Activated CD4-positive, alpha-beta T cell treated with anti-CD3 and anti-CD28 coated beads for 24 hours (primary cell): Measurements from ENCODE around the gene ACTMAP.
"Not testable (repeated sequence)": the region's sequence is repeated elsewhere in the genome, so short reads cannot be mapped to it uniquely, and the experiment has no call there.

Experiments used
- DNase-seq, 2 donors: peaks; one replicate each; pipeline ENCODE4 v3.0.0-alpha.2; 2020; ENCODE audit warnings: low read depth in 2 of 2

ACTMAP gene

GRCh38 chr19:40743926-40744325, 6.4 kb downstream of the ACTMAP start:
- DNase-seq: no peak

DNA sequence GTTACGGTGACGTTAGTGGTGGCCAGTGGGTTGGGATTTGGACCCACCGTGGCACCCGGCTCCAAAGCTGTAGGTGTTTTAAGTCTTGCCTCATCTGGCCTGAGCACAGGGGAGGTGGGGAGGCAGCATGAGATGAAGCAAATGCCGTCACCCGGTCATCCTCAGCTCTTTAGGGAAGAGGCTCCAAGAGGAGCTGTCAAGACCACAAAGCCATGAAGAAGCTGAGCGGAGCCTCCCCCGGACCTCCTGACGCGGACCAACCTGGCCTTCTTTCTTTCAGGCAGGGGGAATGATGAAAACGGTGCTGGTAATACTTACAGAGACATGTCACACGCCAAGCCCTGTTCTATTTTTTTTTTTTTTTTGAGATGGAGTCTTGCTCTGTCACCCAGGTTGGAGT, 7.4 kb downstream of the ACTMAP start:
- DNase-seq: no peak

DNA sequence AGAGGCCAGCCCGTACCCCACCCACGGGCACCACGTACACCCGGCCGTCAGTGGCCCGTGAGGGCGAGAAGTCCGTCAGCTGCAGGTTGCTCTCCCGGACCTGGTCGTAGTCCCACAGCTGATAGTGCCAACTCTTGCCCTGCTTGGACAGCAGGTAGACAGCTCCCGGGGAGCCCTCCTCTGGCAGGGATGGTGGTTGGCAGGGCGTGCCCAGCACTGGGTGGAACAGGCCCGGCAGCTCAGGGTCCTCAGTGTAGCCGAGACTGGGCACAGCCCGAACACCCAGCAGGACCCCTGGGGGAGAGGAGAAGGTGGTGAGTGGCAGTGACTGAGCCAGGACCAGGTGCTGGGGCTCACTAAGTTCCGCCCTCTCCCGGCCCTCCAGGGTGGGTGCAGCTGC, 7.8 kb downstream of the ACTMAP start:
- DNase-seq: no peak

- DNase-seq: no peak
These were observed 8.5 kb downstream of the ACTMAP start for GRCh38 chr19:40741527-40742390.

GRCh38 chr19:40740747-40741146, 9.5 kb downstream of the ACTMAP start:
- no peak for DNase-seq

DNA sequence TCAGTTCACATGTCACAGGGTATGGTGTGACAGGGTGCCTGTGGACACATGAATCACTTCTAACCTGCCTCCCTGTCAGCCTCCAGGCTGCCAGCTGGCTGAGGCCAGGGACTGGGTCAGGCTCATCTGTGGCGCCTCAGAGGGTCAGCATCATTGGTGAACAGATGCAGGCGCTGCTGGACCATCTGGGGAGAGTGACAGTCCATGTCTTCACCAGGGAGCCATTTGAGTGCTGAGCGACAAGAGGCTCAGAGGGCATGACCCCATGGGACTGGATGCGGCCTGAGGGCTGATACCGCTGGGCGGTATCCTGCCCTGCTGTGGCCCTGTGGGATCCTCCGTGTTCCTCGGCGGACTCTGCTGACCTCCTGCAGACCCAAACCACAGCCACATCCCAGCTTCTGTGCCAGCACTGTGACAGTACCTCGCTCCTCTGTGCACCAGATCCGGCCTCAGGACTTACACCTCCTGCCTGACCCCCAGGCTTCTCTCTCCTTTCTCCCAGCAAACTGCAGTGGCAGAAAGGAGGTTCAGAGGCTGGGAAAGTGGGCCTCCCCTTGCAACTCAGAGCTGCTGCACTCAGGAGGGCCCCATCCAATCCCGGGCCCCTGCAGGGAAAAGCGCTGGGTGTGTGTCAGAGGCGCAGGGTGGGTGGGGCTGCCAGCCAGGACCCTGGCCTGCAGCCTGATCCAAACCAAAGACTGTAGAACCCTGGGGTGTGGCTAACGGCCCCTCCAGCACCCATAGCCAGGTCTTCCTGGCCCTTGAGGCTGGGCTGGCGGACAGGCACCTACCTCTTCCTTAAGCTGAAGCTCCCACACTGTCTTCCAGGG, 10.2 kb downstream of the ACTMAP start:
- no peak for DNase-seq

DNA sequence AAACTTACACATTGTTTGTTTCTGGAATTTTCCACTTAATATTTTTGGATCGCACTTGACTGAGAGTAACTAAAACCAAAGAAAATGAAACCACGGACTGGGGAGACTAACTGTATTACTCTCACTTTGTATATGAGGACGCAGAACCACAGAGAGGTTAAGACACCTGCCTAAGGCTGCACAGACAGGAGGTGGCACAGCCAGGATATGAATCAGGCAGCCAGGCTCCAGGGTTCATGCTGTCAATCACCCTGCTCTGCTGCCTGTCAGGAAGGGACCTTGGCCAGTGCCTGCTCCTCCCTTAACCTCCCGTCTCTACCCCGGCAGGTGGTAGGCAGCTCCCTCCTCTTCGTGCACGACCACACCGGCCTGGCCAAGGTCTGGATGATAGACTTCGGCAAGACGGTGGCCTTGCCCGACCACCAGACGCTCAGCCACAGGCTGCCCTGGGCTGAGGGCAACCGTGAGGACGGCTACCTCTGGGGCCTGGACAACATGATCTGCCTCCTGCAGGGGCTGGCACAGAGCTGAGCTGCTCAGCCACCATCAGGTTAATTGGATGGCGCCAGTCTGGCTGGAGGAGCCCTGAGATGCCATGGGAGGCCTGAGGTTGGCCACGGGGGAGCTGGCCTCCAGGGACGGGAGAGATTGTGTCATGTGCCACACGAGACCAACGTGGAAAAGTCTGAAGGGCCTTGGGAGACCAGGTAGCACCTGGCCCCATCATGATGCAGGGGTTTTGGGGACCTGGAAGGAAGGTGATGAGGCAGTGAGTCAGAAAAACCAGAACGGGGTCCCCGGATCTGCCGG, 11.0 kb downstream of the ACTMAP start:
- DNase-seq: no peak

GRCh38 chr19:40737102-40737644, 13.1 kb downstream of the ACTMAP start:
- no peak for DNase-seq

GRCh38 chr19:40736661-40737060, 13.6 kb downstream of the ACTMAP start:
- DNase-seq: no peak

DNA sequence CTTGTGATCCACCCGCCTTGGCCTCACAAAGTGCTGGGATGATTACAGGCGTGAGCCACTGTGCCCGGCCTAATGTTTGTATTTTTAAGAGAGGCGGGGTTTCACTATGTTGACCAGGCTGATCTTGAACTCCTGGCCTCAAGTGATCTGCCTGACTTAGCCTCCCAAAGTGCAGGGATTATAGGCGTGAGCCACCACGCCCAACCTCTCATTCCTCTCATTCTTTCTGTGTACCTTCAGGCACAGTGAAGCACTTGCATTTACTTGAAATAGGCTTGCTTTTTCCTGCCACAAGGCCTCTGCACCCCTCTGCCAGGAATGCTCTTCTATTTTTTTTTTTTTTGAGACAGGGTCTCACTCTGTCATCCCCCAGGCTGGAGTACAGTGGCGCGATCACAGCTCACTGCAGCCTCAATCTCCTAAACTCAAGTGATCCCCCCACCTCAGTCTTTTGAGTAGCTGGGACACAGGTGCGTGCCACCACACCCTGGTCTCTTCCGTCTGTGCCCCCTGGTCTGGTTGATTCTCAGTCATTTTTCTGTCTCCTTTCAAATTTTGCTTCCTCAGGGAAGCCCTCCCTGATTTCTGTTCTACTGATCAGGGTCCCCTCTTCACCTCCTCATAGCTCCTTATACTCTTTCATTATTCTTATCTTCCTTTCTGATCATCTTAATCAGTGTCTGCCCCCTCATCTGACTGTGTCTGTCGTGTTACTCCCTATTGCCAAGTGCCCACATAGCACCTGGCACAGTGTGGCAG, 15.1 kb downstream of the ACTMAP start:
- no peak for DNase-seq

DNA sequence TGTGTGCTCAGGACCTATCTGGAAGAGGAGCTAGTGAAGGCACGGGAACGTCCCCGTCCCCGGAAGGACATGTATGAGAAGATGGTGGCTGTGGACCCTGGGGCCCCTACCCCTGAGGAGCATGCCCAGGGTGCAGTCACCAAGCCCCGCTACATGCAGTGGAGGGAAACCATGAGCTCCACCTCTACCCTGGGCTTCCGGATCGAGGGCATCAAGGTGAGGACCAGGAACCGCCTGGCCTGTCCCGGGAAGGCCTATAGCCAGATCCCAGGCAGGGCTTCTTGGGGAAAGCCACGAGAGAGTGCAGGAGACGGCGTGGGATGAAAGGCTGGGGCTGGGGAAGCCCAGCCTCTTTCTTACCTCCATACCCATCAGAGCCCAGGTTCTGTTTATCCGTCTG, 17.1 kb downstream of the ACTMAP start:
- DNase-seq: no peak

DNA sequence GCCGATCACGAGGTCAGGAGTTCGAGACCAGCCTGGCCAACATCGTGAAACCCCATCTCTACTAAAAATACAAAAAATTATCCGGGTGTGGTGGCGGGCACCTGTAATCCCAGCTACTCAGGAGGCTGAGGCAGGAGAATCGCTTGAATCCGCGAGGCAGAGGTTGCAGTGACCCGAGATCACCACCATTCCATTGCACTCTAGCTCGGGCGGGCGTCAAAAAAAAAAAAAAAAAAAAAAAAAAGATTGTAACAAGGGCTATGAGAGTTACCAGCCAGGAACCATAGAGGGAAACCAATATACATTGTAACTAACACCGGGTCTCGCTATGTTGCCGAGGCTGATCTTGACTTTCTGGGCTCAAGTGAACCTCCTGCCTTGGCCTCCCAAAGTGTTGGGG, 18.0 kb downstream of the ACTMAP start:
- not testable (repeated sequence) for DNase-seq

DNA sequence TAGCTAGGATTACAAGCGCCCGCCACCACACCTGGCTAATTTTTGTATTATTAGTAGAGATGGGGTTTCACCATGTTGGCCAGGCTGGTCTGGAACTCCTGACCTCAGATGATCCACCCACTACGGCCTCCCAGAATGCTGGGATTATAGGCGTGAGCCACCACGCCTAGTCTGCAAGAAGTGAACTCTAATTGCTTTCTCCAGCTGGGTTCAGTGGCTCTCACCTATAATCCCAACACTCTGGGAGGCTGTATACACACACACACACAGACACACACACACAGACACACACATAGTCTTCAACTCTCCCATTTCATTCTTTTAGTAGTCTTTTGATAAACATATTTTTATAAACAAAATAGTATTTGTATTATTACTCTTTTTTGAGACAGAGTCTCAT, 20.2 kb downstream of the ACTMAP start:
- DNase-seq: not testable (repeated sequence)

DNA sequence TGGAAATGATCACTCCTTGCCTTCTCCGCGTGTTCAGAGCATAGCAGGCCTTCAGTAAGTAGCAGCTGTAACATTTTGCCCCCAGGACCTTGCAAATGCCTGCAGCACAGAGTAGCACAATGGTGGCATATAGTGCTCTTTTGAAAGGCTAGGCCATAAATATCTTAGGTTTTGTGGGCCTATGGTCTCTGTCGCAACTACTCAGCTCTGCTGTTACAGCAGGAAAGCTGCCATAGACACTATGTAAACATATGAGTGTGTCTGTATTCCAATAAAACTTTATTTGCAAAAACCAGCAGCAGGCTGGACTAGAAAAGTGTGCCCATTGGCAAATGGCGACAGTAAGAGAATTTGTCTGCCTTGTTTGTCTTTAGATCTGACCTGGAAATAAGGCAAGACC, 24.0 kb downstream of the ACTMAP start:
- no peak for DNase-seq

DNA sequence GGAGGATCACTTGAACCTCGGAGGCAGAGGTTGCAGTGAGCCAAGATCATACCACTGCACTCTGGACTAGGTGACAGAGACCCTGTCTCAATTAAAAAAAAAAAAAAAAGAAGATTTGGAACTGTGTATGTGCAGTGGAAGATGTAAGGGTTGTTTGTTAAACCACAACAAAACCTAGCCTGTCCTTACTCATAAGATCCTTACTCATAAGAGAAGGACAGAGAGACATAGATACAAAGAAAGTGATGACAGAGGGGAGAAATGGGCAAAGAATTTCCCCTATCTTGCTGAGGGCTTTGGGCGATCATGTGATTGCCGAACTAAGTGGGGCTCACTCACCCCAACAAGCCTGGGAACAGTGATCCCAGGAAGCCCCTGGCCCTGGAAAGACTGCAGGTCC, 25.4 kb downstream of the ACTMAP start:
- no peak for DNase-seq

DNA sequence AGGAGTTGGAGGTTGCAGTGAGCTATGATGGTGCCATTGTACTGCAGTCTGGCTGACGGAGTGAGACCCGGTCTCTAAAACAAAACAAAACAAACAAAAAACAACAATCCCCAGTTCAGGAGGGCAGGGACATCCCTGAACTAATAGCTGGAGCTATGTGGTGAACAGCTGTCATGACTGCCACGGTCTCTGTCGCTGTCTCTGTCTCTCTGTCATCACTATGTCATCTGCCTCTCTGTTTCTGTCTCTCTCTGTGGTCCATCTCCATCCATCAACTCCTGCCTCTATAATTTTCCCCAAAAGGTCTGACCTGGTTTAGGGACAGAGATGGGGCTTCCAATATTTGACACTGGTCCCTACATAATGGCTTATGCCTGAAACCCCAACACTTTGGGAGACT, 26.0 kb downstream of the ACTMAP start:
- no peak for DNase-seq

DNA sequence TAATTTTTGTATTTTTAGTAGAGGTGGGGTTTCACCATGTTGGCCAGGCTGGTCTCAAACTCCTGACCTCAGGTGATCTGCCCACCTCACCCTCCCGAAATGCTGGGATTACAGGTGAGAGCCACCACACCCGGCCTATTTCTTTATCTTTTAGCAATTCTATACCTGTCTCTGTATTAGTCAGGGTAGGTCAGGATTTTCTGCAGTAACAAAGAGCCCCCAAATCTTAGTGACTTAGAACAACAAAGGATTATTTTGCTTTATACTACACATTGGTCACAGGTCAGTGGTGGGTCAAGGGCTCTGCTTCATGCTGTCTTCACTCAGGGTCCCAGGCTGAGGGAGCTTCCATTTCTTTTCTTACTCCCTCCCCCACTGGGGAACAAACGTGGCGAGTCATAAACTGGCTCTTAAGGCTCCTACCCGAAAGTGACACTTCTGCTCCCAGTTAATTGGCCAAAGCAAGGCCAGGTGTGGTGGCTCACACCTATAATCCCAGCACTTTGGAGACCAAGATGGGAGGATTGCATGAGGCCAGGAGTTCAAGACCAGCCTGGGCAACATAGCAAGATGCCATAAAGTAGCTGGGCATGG, 26.5 kb downstream of the ACTMAP start:
- no peak for DNase-seq

DNA sequence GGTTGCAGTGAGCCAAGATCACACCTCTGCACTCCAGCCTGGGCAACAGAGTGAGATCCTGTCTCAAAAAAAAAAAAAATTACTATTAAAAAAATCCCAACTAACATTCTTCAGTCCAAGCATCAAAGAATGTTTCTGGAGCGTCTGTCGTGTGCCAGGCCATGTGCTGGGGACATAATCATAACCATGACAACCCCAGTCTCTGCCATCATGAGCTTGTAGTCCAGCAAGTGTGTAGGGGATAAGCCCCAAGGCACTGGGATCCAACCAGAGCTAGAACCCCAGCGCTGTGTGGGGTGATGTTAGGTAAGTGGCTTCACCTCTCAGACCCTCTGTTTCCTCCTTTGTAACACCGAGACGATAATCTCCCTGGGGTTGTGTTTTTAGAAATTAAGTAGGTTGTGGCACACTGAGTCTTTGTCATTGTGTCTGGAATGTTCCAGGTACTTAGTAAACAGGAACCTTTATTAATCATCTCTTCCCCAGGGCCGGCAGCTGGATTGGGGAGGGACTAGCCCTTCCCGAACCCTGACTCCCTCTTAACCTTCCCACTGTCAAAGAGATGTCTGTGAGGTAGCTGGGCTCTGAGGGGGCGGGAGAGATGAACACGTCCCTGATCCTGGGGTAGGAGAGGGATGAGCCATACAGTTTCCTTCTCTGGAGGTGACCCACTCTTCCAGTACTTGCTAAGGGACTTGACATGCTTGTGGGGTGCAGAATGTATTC, 28.2 kb downstream of the ACTMAP start:
- DNase-seq: no peak

DNA sequence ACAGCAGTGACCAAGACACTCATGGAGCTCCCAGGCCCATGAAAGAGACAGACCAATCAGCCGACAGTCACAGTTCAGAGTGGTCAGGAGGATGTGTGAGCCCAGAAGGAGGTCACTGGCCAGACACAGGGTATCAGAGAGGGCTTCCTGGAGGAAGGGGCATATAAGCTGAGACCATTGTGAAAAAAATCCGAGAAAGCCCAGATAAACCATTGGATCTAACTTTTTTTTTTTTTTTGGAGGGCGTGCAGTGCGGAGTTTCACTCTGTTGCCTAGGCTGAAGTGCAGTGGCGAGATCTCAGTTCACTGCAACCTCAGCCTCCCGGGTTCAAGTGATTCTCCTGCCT, 29.2 kb downstream of the ACTMAP start:
- no peak for DNase-seq

- DNase-seq: no peak
These were observed 30.8 kb downstream of the ACTMAP start for GRCh38 chr19:40719414-40719894.
